Measurements from ENCODE around the gene WNT11.
"Not testable (repeated sequence)": the region's sequence is repeated elsewhere in the genome, so short reads cannot be mapped to it uniquely, and the experiment has no call there.

The WNT11 gene

GRCh38 chr11:76201672-76202412 is 4.5 kb downstream of the WNT11 start:
- no peak for DNase-seq (ENCODE audit: low read depth)

- DNase-seq (ENCODE audit: low read depth) = no peak
These were observed 5.2 kb downstream of the WNT11 start for GRCh38 chr11:76201056-76201455.

- DNase-seq (ENCODE audit: low read depth) = no peak
These were observed 6.0 kb downstream of the WNT11 start for GRCh38 chr11:76200006-76200940.

GRCh38 chr11:76198691-76199090 is 7.6 kb downstream of the WNT11 start:
- DNase-seq (ENCODE audit: low read depth) = not testable (repeated sequence)

- DNase-seq (ENCODE audit: low read depth) = no peak
These were observed 8.2 kb downstream of the WNT11 start for GRCh38 chr11:76197941-76198640.

- DNase-seq (ENCODE audit: low read depth) = no peak
These were observed 9.0 kb downstream of the WNT11 start for GRCh38 chr11:76197332-76197731.

- no peak for DNase-seq (ENCODE audit: low read depth)
These were observed 9.5 kb downstream of the WNT11 start for GRCh38 chr11:76196849-76197248.

GRCh38 chr11:76194872-76195668 is 11.2 kb downstream of the WNT11 start:
- no peak for DNase-seq (ENCODE audit: low read depth)

- no peak for DNase-seq (ENCODE audit: low read depth)
These were observed 13.1 kb downstream of the WNT11 start for GRCh38 chr11:76193219-76193618.

- DNase-seq (ENCODE audit: low read depth) = no peak
These were observed 15.9 kb downstream of the WNT11 start for GRCh38 chr11:76190376-76190775.

GRCh38 chr11:76189682-76190081 is 16.6 kb downstream of the WNT11 start:
- no peak for DNase-seq (ENCODE audit: low read depth)

GRCh38 chr11:76188873-76189272 is 17.4 kb downstream of the WNT11 start:
- no peak for DNase-seq (ENCODE audit: low read depth)

GRCh38 chr11:76186776-76187279 is 19.5 kb downstream of the WNT11 start:
- no peak for DNase-seq (ENCODE audit: low read depth)

GRCh38 chr11:76185931-76186401 is 20.3 kb downstream of the WNT11 start:
- no peak for DNase-seq (ENCODE audit: low read depth)

GRCh38 chr11:76185511-76185910 is 20.8 kb downstream of the WNT11 start:
- no peak for DNase-seq (ENCODE audit: low read depth)

- no peak for DNase-seq (ENCODE audit: low read depth)
These were observed 21.7 kb downstream of the WNT11 start for GRCh38 chr11:76184551-76184993.

GRCh38 chr11:76181371-76181770 is 24.9 kb downstream of the WNT11 start:
- DNase-seq (ENCODE audit: low read depth) = no peak

- DNase-seq (ENCODE audit: low read depth) = no peak
These were observed 27.2 kb downstream of the WNT11 start for GRCh38 chr11:76179147-76179546.

- no peak for DNase-seq (ENCODE audit: low read depth)
These were observed 29.0 kb downstream of the WNT11 start for GRCh38 chr11:76177250-76177686.

GRCh38 chr11:76176463-76176862 is 29.8 kb downstream of the WNT11 start:
- DNase-seq (ENCODE audit: low read depth) = no peak

GRCh38 chr11:76175783-76176182 is 30.5 kb downstream of the WNT11 start:
- no peak for DNase-seq (ENCODE audit: low read depth)
